Measurements from ENCODE around the gene OLFML1.

DNA sequence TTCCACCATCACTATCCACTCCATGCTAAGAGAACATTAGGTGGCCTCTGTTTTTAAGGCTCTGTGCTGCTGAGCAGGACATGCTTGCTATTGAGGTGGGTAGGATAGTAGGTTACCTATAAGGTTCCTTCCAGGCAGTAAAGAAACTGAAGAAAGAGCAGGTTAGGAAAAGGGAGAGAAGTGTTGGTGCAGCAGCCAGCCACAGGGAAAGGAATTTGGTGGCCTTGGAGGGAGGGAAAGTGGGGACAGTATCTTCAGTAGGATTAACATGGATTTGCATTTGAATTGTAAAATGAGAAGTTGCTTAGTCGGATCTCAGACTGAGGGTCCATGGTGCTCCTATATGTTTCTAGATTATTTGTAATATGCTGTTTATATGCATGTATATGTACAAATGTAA, 49.2 kb upstream of the OLFML1 start:
- TF ChIP-seq FOXM1 (IDR thresholded peaks at IDR 0.05; ENCODE audit: borderline replicate concordance), result no peak
- no peak for TF ChIP-seq SP1 (IDR thresholded peaks at IDR 0.05)
- no peak for TF ChIP-seq ELF4 (IDR thresholded peaks at IDR 0.05)
- no peak for TF ChIP-seq FOXA1 (IDR thresholded peaks at IDR 0.05)
